Mesenteric fat pad (tissue), 1 donor: ENCODE data around the gene RAI14. TPM values are rescaled to one million over a fixed set of nuclear protein-coding genes. Genes with fewer than 3 reads are reported as not detected.

Experiments used
- DNase-seq: peaks from one replicate; pipeline ENCODE4 v3.0.0-alpha.2; 2020; ENCODE audit warnings: low spot score
- total RNA-seq: library from RNA; stranded (reverse); fragmentation: NEBNext Ultra II Directional; extraction: Animal tissue kit (Norgen Biotek cat#: 25700); gene quantifications from one replicate; pipeline ENCODE4 v1.2.1, GENCODE V29; 2021
- donor health status: DM: yes; HTN: yes; CAD: no.

RAI14 gene
- total RNA-seq, 1 donor from 2014 or later: 33.7 TPM

DNA sequence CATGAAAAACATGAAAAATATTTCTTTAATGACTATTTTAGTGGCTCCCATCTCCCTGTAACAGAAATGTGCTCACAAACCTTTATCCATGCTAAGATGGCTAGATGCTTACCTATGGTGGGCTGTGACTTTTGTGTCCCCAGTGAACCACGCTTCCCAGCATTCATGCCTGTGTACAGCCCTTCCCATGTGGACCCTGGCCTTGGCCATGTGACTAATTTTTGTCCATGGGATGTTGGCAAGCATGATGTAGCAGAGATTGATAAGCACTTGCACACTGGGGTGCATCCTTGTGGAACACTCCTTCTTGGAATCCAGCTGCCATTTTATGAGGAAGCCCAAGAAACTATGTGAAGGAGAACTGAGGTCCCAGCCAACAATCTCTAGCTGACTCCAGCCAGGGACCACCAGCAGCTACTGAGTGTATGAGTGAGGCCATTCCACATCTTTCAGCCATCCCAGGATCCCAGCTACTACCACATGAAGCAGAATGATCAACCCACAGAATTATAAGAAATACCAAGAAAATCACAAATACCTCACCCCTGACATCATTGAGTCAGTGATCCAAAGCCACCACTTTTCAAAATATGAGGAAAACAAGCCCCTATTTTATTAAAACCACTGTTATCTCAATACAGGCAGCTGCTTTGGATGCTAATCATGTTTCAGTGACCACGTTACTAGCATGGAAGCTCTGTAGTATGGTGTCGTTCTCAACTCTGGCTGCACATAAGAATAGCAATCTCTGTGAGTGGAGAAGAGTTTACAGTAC lies 16.1 kb upstream of the RAI14 start:
- no peak for DNase-seq

DNA sequence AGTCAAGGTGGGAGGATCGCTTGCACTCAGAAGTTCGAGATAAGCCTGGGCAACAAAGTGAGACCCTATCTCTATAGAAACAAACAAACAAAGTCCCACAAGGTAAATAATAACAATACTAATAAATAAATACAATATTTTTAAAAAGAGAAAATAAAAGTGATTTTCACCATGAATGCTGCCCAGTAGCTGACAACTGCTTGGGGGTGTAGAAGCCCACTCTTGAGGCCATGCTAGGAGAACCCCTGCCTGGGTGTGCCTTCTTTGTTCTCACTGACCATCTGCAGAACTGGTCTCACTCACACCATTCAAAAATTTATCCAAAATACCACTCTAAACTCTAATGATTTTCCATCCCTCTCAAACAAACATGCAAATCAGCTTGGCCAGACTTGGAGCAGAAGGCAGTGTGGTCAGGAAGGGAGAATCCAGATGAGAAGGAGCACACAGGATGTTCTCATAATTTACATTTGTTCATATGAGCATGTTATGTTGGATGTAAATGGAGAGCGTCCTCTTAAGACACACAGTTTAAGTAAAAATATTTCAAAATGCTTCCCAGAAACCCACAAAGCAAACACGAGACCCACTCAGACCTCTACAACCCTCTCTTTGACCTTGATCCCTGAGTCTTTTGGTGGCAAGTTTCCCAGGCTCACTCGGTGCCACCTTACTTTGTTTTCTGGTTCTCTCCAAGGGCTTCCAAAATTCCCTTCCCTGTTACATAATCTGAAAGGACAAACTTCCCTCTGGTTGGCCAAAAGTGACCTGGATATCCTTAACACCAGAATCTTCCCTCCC lies 7.9 kb upstream of the RAI14 start:
- DNase-seq: no peak

DNA sequence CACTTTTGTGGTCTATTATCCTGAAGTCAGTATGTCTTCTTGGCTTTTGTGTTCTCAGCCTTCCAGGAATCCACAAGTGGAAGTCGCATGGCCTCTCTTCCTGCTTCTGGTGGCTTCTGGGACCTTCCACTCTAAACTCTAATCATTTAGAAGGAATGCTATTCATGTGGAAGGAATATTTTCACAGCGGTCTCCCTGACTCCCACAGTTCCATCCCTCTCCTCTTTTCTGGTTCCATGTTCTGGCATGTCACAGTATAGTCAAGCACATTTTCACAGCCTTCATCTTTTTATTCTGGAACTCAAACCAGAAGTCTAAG lies 7.3 kb upstream of the RAI14 start:
- no peak for DNase-seq

DNA sequence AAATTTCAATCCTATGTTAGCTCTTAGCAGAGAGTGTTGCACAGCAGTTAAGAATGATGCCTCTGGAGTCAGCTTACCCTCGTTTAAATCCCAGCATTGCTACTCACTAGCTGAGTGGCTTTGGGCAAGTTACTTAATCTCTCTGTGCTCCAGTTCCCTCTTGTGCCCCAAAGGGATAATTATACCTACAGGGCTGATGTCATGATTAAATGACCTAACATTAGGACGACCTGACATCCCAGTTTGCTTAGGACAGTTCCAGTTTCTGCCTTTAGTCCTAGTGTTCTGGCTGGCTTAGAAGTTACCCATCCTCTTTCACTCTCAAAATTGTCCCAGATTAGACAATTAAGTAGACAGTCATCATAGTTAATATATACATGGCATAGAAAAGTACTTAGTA lies 4.3 kb upstream of the RAI14 start:
- no peak for DNase-seq

DNA sequence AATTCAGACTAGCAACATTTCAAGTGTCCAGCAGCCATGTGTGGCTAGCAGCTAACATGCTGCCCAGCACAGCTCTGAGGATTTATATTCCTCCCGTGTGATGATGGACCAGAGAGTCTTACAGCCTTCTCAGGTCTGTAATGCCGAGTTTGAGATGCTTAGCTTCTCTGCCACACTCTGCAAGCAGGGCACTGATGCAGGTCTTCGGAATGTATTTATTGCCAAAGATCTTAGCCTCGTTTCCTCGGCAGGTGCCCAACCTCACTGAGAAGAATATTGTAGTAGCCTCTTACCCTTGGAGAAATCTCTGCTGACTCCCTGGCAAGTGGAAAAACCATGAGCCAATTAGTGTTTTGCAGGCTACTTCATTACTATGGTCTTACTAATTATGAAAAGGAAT lies 3.7 kb upstream of the RAI14 start:
- DNase-seq: no peak

DNA sequence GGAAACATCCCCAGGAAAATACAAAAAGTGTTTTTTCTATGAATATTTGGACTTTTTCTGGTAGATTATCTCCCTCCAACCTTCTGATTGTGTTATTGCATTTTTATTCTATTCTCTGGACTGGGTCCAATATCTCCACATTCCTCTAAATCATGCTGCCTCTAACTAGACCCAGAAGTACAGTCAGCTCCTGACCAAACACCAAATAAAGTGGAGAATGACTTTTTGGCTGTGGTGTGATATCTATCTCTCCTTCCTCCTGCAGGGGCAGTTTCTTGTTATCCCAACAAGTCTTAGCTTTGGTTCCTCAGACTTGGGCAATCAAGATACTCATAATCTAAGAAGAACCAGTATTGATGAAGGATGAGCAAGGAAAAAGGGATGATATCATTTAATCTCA lies 3.2 kb upstream of the RAI14 start:
- DNase-seq: no peak

DNA sequence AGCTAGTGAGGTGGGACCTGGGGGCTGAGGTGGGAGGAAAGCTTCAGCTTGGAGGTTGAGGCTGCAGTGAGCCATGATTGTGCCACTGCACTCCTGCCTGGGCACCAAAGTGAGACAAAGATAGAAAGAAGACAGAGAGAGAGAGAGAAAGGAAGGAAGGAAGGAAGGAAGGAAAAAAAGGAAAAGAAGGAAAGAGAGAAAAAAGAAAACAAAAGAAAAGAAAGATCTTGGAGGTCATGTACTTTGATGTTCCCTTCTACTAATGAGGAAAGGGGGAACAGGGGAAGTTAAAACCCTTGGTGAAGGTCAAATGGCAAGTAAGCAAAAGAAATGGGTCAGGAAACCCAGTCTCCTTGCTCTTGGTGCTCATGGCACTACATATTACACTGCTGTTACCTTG lies 2.4 kb upstream of the RAI14 start:
- no peak for DNase-seq

DNA sequence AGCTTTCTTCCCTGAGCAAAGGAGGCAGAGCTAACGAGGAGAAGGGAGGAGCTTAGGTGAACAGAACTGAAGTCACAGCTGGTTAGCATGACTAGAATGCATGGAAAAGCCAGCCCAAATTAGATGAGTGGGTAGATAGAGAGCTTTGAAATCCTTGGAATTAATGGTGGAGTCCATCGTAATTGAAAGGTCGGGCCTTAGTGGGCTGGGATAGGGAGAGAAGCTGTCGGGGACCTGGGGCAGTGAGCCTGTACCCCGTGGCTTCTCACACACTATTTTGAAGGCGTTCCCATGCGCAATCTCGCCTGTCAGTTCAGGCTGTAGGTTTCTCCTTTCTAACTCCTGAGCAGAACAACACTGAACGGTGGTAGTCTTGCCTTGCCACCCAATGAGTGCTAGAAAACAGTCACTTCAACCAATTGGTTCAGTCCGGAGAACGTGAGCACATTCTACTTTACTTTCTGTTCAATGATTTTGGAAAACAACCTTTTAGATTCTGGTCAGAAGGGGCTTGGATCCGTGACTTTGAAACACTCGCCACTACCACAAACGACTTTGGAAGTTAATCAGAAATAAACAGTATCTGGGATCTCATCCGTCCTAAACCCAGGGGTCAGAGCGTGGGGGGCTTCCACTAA lies 655 bp upstream of the RAI14 start:
- no peak for DNase-seq

DNA sequence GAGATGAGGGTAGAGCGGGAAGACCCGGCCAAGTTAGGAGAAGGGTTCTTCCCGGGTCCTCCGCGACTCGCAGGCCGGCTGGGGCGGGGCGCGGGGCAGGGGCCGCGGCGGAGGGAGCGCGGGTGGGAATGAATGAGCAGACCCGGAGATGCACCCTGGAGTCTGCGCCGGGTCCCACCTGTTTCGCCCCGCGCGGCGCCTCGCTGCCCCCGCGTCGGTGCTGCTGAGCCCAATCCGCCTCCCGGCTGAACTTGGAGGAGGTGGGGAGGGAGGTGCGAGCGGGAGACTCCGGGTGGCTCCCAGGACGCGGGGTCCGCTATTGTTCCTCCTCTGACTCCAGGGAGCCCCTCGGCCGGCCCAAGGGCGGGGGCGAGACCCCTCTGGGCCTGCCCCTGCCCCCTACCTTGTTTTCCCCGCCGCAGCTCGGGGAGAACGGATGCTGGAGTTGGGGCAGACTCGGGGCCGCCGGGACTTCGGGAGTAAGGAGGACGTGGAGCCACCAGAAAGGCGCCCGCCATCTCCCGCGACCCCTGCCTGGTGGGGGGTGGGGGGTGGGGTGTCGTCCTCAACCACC lies 659 bp downstream of the RAI14 start:
- no peak for DNase-seq

DNA sequence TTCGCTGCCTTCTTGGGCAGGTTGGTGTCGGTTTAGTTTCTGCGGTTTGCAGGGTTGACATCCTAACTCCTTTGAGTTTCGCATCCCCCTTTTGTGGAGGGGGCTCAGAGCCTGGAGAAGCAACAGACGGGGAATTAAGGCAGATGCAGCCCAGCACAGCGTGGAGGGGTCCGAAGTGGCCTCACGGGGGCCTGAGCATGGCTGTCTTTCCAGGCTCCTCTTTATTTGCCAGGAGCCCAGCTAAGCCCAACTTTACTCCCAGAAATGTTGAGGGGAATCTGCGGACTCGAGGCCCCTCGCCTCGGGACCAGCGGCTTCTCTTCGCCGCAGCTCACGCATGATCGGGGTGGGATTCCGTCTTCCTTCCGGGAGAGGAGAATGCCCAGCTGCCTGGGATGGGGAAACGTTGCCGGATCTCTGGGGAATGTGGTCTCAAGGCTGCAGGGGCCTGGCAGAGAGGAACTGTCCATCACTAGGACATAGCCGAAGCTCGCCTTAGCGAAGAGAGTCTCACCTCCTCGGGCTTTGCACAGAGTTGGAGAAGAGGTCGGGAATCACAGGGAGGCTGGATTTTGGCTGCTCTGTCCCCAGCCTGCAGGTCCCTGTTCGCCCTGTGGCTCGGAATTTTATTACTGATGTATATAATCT lies 1.3 kb downstream of the RAI14 start:
- no peak for DNase-seq

DNA sequence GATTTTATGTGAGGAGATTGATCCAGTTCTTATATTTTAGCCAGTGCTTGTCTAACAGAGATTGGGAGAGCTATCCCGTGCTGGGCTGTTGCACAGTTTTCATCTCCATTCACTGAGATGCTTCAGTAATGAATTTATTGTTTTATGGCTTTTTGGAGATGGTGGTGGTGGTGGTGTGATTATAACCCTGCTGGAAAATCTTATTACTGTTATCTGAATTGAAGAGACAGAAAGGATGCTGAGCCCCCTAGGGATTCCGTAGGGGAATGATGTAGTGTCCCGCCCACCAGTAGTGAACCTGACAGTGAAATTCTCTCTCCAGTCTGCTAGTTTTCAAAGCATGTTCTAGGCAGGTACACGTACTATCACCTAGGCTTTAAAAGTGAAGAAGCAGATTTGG lies 1.9 kb downstream of the RAI14 start:
- no peak for DNase-seq

DNA sequence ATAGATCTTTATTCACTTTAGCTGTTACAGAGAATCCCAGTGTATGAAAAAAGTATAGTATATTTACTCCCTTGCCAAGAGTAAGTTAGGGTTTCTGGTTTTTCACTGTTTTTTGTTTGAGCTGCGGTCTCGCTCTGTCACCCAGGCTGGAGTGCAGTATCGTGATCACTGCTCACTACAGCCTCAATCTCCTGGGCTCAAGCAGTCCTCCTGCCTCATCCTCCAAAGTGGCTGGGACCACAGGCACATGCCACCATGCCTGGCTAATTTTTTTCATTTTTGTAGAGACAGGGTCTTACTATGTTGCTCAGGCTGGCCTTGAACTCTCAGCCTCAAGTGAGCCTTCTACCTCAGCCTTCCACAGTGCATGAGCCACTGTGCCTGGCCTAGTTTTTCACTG lies 3.0 kb downstream of the RAI14 start:
- no peak for DNase-seq

DNA sequence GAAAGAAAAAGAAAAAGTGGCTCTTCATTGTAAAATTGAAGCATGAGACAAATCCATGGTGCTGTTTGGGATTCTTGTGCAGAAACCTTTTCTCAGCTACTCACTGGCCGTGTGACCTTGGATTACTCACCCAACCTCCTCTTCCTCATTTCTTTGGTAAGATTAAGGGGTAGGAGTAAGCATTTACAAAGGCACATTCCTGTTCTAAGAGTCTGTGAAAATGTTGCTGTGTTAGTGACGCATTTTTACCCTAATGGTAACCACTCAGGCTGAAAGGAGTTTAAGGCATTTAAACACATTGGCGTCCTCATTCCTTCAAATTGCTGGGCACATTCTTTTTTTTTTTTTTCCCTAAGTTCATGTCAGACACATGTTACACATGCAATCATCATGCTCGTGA lies 4.3 kb downstream of the RAI14 start:
- no peak for DNase-seq

DNA sequence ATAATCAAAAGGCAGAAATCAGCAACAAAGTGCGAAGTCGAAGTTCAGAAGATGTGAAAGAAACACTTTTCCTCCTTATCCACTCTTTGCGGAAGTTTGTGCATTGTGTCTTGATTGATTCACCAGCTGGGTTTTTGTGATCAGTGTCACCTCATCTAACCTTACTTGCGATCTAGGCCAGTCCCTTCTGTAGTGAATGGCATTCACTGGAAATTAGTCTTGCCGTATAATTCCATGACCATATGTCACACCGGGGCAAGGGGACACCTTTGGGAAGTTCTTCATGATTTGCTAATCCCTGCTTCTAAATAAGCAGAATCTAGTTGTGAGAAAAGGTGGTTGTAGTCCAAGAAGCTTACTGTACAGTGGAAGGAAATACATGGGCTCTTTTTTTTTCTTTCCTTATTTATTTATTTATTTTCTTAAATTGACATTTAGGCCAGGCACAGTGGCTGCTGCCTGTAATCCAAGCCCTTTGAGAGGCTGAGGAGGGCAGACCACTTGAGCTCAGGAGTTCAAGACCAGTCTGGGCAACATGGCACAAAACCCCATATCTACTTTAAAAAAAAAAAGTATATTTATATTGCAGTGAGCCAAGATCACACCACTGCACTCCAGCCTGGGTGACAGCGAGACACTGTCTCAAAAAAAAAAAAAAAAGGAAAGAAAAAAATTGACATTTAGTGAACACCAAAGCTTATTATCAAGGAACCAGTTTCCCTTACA lies 7.8 kb downstream of the RAI14 start:
- no peak for DNase-seq

DNA sequence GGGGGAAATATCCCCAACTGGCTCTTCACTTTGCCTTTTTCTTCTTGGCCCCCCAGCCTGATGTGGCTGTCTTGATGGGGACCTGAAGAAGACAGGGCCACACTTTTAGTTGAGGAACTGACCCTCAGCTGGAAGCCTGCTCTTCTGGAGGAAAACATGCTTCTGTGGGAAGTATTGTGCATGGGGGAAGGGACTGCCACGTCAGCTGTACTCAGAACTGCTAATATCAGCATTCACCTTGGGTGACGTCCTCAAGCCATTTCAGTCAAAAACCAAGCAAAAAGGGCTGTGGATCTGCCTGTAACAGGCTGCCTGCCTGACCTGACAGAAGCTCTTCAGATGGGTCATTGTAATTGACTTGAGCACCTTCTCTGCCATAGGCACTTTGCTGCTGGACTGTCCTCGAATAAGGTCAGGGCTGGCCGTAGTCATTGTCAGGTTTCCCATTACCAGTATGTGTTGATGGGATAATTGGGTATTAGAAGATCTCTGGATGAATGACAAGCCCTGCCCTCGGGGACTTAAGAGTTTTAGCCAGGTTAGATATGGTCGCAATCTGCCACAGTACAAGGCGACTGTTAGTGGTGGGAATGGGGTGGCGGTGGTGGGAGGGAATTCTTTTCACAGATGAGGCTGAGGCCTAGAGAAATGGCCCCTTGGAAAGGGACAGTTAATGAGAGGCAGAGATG lies 10.4 kb downstream of the RAI14 start:
- DNase-seq: no peak

DNA sequence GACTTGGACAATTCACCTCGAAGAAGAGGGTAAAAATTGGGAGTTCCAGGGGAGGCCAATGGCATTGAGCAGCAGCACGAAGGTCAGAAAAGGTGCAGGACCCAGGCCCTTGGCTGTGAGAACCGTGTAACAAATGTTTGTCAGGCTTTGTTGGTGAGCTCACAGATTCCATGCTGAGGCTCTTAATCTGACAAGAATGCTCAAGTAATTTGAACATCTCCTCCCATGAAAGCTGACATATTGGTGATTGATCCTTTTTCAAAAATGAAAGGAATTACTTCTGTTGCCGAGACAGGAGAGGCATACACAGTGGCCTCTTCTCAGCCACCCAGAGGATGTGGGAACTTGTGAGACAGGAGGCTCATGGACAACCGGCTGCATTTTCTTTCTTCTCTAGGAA lies 11.6 kb downstream of the RAI14 start:
- DNase-seq: no peak

DNA sequence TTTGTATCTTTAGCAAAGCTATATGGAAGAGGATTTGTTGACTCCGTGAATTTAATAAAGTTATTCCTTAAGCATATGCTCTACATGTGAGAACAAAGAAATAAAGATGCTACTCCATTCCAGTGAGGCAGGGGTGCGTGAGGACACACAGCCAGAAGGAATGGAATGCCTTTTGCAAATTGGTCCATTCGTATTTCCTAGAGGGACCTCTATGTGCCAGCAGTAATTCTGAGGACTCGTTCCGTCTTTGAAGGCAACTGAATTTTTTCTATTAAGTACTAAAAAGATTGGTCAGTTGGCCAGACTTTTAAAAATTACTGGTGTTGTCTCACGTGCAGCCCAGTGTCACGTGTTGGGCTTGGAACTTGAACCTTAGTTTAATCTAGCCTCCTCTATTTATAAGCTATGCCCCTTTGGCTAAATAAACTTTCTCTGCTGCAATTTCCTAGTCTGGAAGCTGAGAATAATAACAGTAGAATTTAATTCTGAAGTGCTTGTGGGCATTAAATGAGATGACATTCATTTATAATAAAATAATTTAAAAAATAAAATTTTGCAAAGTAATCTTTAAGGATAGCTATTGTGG lies 13.9 kb downstream of the RAI14 start:
- DNase-seq: no peak

DNA sequence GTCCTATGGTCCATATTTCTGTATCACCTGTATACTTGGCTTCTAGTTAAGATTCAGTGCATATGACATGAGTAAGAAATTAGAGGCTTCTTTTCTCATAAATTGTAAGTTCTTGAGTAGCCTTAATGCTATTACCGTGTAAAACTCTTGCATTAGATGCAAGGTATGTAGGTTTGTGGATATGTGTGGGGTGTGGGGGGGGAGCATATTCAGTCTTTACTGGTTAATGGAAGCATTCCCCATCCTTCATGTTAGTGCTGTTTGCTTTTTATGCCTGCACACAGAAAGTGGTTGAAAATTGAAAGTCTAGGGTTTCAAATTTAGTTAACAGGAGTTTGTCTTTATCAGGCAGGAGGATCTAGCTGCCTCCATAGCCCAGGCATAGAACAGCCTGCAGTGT lies 16.1 kb downstream of the RAI14 start:
- no peak for DNase-seq

DNA sequence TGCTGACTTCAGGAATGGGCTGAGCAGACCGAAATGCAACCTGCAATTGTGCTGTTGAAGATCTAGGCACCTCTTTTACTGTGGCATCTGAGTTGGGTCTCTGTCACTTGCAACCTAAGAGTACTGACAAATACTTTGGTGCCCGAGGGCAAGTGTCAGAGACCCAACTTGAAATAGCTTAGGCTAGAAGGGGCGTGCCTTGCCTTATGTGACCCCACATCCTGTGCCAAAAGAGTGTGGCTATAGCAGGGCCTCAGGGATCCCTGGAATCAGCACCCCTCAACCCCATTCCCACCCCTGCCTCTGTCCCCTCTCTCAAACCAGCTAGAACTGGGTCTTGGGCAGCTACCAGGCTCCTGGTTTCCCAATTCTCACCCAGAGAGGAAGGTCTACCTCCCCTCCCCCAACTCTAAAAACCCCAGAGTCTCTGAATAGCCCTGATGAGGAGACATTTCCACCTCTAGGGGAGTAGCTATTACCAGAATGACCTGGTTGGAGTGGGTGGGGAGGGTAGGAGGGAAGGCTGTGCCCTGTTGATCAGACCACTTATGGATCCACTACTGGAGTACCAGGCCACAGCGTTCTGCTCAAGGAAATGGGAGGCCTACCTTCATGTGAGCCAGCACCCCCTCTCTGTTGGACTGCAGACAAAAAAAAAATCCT lies 17.5 kb downstream of the RAI14 start:
- DNase-seq: no peak
